GOT3 (cell line): Measurements from ENCODE around the gene FERMT3.

Experiments
- DNase-seq: peaks from one replicate; lab custom pipeline; 2025; ENCODE audit warnings: mixed read lengths; lab: John Stamatoyannopoulos, UW

Gene FERMT3

GRCh38 chr11:64186492-64187165, 19.9 kb upstream of the FERMT3 start:
- DNase-seq: no peak

- DNase-seq: no peak
Observed at GRCh38 chr11:64192434-64192833, 14.1 kb upstream of the FERMT3 start.

- no peak for DNase-seq
Observed at GRCh38 chr11:64196626-64197025, 9.9 kb upstream of the FERMT3 start.

GRCh38 chr11:64198511-64198910, 8.0 kb upstream of the FERMT3 start:
- no peak for DNase-seq

GRCh38 chr11:64201543-64201942, 5.0 kb upstream of the FERMT3 start:
- no peak for DNase-seq

- no peak for DNase-seq
Observed at GRCh38 chr11:64202992-64203391, 3.5 kb upstream of the FERMT3 start.

GRCh38 chr11:64203421-64204079, 3.0 kb upstream of the FERMT3 start:
- no peak for DNase-seq

GRCh38 chr11:64204080-64204440, 2.5 kb upstream of the FERMT3 start:
- no peak for DNase-seq

GRCh38 chr11:64204464-64204989, 2.0 kb upstream of the FERMT3 start:
- DNase-seq: no peak

GRCh38 chr11:64207256-64208085, 950 bp downstream of the FERMT3 start:
- DNase-seq: no peak

GRCh38 chr11:64208086-64208795, 1.7 kb downstream of the FERMT3 start:
- no peak for DNase-seq

- DNase-seq: no peak
Observed at GRCh38 chr11:64208796-64209562, 2.5 kb downstream of the FERMT3 start.

GRCh38 chr11:64209563-64209843, 3.0 kb downstream of the FERMT3 start:
- DNase-seq: no peak

- no peak for DNase-seq
Observed at GRCh38 chr11:64210301-64211020, 3.9 kb downstream of the FERMT3 start.

GRCh38 chr11:64211181-64211872, 4.8 kb downstream of the FERMT3 start:
- DNase-seq: no peak

GRCh38 chr11:64216879-64217278, 10.4 kb downstream of the FERMT3 start:
- no peak for DNase-seq

- DNase-seq: no peak
Observed at GRCh38 chr11:64218628-64219353, 12.3 kb downstream of the FERMT3 start.

GRCh38 chr11:64219354-64219684, 12.8 kb downstream of the FERMT3 start:
- DNase-seq: no peak

GRCh38 chr11:64219755-64220154, 13.2 kb downstream of the FERMT3 start:
- no peak for DNase-seq

GRCh38 chr11:64220271-64220670, 13.8 kb downstream of the FERMT3 start:
- DNase-seq: no peak
